Heart left ventricle (tissue), 16 donors: Measurements from ENCODE around the gene PREX1. TPM values are rescaled to one million over a fixed set of nuclear protein-coding genes. Genes with fewer than 3 reads are reported as not detected.
A peak's percentile ranks its signal among the peaks of the same experiment; 100 is the strongest.

Experiments used
- ATAC-seq, 4 donors: fragments of 200-7000 bp; cut with Tn5 transposase; one replicate each; pipeline ENCODE4 v1.9.1; 2020 to 2022; ENCODE audit warnings: moderate library complexity in 4 of 4, mild to moderate bottlenecking in 3 of 4, moderate number of reproducible peaks in 1 of 4
- DNase-seq, 5 donors: peaks; one replicate each; pipeline ENCODE4 v3.0.0-alpha.2; 2020
- H3K27ac ChIP-seq, 12 donors: fragments of 200-600 bp; sonication (generic) in 4 of 12; one replicate each; pipeline versions ENCODE4 v1.5.0 to v1.8.0; 2016 to 2022; ENCODE audit warnings: mild to moderate bottlenecking in 2 of 12
- H3K27me3 ChIP-seq, 9 donors: fragments of 200-600 bp; sonication (generic) in 2 of 9; one replicate each; pipeline versions ENCODE4 v1.5.1 to v1.8.0; 2016 to 2022; ENCODE audit warnings: mild to moderate bottlenecking in 3 of 9
- H3K36me3 ChIP-seq, 9 donors: fragments of 200-600 bp; sonication (generic) in 2 of 9; one replicate each; pipeline versions ENCODE4 v1.5.0 to v1.8.0; 2018 to 2022; ENCODE audit warnings: mild to moderate bottlenecking in 2 of 9
- H3K4me1 ChIP-seq, 12 donors: fragments of 200-600 bp; sonication (generic) in 4 of 12; one replicate each; pipeline versions ENCODE4 v1.5.0 to v1.8.0; 2016 to 2022; ENCODE audit warnings: mild to moderate bottlenecking in 3 of 12
- H3K4me3 ChIP-seq, 12 donors: fragments of 200-600 bp; sonication (generic) in 4 of 12; one replicate each; pipeline versions ENCODE4 v1.5.0 to v1.8.0; 2017 to 2022; ENCODE audit warnings: mild to moderate bottlenecking in 9 of 12, moderate library complexity in 4 of 12
- H3K9me3 ChIP-seq, 12 donors: fragments of 200-600 bp; sonication (generic) in 4 of 12; one replicate each; pipeline versions ENCODE4 v1.5.0 to v1.8.0; 2016 to 2022; ENCODE audit warnings: mild to moderate bottlenecking in 1 of 12
- POLR2A ChIP-seq, 2 donors: fragments of 450-650 bp; IDR thresholded peaks; one replicate each; pipeline ENCODE4 v1.6.1; 2017; ENCODE audit warnings: antibody characterized with exemption in 2 of 2, mild to moderate bottlenecking in 2 of 2, moderate library complexity in 2 of 2
- WGBS, 4 donors: extraction: QIAGEN DNeasy Blood & Tissue Kit in 2 of 4; methylation state at CpG; one replicate each; pipeline versions ENCODE4 v1.1.5 to v1.1.7; 2013 to 2018; 5-methylcytosine and 5-hydroxymethylcytosine counted together
- intact Hi-C, 10 donors: fragments of 100-400 bp; cut with DNase I; formaldehyde crosslinking; loops; one replicate each; pipeline versions ENCODE4 v1.11.1 to v1.14.2; 2022
- polyA plus RNA-seq, 2 donors: library from polyadenylated mRNA; stranded (reverse); fragments of 200-250 nt; gene quantifications; one replicate each; pipeline ENCODE4 v1.2.3, GENCODE V29; 2013
- total RNA-seq, 9 donors: library from RNA; depleted of rRNA in 2 of 9; stranded (reverse); fragments of >200 nt in 2 of 9; fragmentation: NEBNext Ultra II Directional in 3 of 9; extraction: Animal tissue kit (Norgen Biotek cat#: 25700) in 3 of 9; gene quantifications; one replicate each; pipeline versions ENCODE4 v1.1.0 to v1.2.4, GENCODE V29; 2016 to 2023
- TF ChIP-seq, protein P1 (sequence below), 12 donors: fragments of 200-600 bp; sonication (generic) in 4 of 12; IDR thresholded peaks; one replicate each; pipeline versions ENCODE4 v1.5.0 to v1.8.0; 2018 to 2022; ENCODE audit warnings: antibody characterized with exemption in 12 of 12, mild to moderate bottlenecking in 5 of 12
- donor health status: ischemic (EF 13 %, LVEDD 7.1; RV severe dilation, severe dysfunction).
- donor health status: healthy with polysubstance abuse.
- donor health status: DM: no; HTN: yes; CAD: no.
- donor health status: DM: no; HTN: no; CAD: no.
- donor health status: ischemic (EF 25% LVEDD 6.9; RV normal size, moderate dysfunction).
- donor health status: ischemic (EF 25% LVEDD 5.7; RV mildly dilated, moderate dysfunction).
- donor health status: healthy.
- donor health status: DM: yes; HTN: yes; CAD: no.
- donor health status: ischemic (EF 35%, LVEDD 5.7; RV mildly dilated, moderate dysfunction).
- donor health status: nonischemic (EF 11% LVEDD 7.7; RV severe dilation, severe dysfunction).
- donor health status: DM: yes; HTN: yes; CAD: no.
- donor health status: PGD.
- donor health status: ischemic (EF 29% LVEDD 5.4; RV normal size, mild dysfunction).
- donor health status: nonischemic (EF 23%, LVEDD 6.1; RV moderate dilation, normal function).

The PREX1 gene
- total and polyA plus RNA-seq, 11 donors: 7.2 to 41.5 (median 11.9) TPM

DNA sequence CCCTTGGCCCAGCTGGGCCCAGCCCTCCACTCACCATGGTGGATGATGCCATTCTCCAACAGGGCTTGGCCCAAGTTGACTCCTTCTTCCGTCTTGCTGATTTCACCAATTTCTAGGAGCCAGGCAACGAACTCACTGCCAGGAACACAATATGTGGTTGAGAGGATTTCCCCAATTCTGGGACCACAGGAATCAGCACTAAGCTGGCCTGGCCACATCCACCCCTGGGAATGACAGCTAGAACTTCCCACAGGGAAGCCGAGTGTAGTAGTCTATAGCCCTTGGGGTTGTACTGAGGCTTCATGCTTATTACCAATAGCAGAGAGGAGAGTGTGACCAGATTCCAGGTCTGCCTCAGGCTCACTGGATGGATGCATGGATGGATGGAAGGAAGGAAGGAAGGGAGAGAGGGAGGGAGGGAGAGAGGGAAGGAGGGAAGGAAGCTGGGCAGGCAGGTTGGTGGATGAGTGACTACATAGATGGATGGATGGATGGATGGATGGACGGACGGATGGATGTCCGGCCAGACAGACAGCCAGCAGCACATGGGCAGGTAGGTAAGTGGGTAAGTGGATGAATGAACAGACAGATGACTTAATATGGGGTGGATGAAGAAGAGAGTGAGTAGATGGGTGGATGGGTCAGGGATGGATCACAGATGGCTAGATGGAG lies 146.5 kb downstream of the PREX1 start:
- no peaks in the 10 kb centered on the region for H3K9me3 ChIP-seq
- H3K36me3 ChIP-seq: peaks cover 0 to 92% (median 0%) of the 10 kb centered on the region in 9 donors
- no peak overlapping the region for H3K4me3 ChIP-seq
- 75 to 88% (median 79%) methylated on average over 6 of the region's 6 CpGs for WGBS, 4 donors
- H3K4me1 ChIP-seq: peaks cover 19 to 48% (median 46%) of the 10 kb centered on the region in 12 donors
- H3K27me3 ChIP-seq: no peaks in the 10 kb centered on the region
- ATAC-seq (no peak), DNase-seq (no peak)
- intact Hi-C loops: loop anchor here in 7 of 10 donors (5.0 to 10.0 kb wide), 3 partner anchors 126 to 143 kb away; partner anchors contain the start of gene PREX1 (in 5 of the 7)
- peak overlapping the region in 1 of 12 donors; percentile 69 for H3K27ac ChIP-seq
- no peak for TF ChIP-seq POLR2A (IDR thresholded peaks at IDR 0.05)
- TF ChIP-seq, protein P1, sequence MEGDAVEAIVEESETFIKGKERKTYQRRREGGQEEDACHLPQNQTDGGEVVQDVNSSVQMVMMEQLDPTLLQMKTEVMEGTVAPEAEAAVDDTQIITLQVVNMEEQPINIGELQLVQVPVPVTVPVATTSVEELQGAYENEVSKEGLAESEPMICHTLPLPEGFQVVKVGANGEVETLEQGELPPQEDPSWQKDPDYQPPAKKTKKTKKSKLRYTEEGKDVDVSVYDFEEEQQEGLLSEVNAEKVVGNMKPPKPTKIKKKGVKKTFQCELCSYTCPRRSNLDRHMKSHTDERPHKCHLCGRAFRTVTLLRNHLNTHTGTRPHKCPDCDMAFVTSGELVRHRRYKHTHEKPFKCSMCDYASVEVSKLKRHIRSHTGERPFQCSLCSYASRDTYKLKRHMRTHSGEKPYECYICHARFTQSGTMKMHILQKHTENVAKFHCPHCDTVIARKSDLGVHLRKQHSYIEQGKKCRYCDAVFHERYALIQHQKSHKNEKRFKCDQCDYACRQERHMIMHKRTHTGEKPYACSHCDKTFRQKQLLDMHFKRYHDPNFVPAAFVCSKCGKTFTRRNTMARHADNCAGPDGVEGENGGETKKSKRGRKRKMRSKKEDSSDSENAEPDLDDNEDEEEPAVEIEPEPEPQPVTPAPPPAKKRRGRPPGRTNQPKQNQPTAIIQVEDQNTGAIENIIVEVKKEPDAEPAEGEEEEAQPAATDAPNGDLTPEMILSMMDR (IDR thresholded peaks at IDR 0.05): no peak

DNA sequence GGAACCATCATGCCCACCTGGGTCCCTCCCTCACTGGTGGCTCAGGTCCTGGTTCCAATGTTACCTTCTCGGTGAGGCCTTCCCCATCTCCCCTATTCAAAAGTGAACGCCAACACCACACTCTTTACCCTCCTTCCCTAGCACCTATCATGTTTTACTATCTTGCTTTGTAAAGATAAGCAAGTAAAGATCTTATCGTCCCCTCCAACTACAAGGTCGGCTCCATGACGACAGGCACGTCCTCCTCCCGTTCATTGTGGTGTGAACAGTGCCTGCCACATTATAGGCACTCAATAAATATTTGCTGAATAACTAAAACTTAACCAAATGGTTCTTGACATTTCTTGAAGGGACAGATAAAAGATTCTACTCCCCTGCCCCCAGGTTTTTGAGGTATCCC lies 147.1 kb downstream of the PREX1 start:
- no peaks in the 10 kb centered on the region for H3K27me3 ChIP-seq
- 95 to 97% (median 96%) methylated on average over 7 of the region's 7 CpGs for WGBS, 4 donors
- peaks cover 0 to 92% (median 0%) of the 10 kb centered on the region in 9 donors for H3K36me3 ChIP-seq
- DNase-seq (no peak), ATAC-seq (no peak)
- intact Hi-C loops: loop anchor here in 7 of 10 donors (5.0 to 10.0 kb wide), 3 partner anchors 127 to 144 kb away; partner anchors contain the start of gene PREX1 (in 5 of the 7)
- TF ChIP-seq POLR2A (IDR thresholded peaks at IDR 0.05): no peak
- TF ChIP-seq, protein P1 (IDR thresholded peaks at IDR 0.05): no peak
- no peak overlapping the region for H3K27ac ChIP-seq
- peaks cover 19 to 42% (median 39%) of the 10 kb centered on the region in 12 donors for H3K4me1 ChIP-seq
- H3K9me3 ChIP-seq: no peaks in the 10 kb centered on the region
- no peak overlapping the region for H3K4me3 ChIP-seq

DNA sequence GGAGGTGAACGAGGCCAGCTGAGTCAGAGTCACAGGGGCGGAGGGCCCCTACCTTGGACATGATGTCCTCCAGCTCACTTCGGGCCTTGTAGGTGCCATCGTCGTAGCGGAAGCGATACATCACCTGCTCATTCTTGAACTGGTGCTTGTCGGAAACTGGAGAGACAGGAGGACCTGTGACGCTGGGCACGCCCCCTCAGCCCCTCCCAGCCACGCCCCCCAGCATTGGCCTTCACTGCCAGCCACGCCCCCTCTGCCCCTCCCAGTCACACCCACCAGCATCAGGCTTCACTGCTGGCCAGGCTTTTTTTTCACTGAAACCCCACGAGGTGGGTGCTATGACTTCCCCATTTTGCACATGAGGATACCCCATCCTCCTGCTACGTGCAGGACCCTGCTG lies 148.2 kb downstream of the PREX1 start:
- Histone ChIP-seq H3K27me3 (no peaks in the 10 kb centered on the region), H3K4me1 (peaks cover 19 to 31% (median 29%) of the 10 kb centered on the region in 12 donors), H3K9me3 (no peaks in the 10 kb centered on the region), H3K36me3 (peaks cover 0 to 92% (median 3%) of the 10 kb centered on the region in 9 donors), H3K4me3 (no peak overlapping the region), H3K27ac (no peak overlapping the region)
- DNase-seq: no peak
- WGBS, 4 donors: 91 to 94% (median 93%) methylated on average over 11 to 14 of the region's 14 CpGs
- no peak for ATAC-seq
- TF ChIP-seq POLR2A (IDR thresholded peaks at IDR 0.05): no peak
- TF ChIP-seq, protein P1 (IDR thresholded peaks at IDR 0.05): no peak
- intact Hi-C loops: no loop called here

DNA sequence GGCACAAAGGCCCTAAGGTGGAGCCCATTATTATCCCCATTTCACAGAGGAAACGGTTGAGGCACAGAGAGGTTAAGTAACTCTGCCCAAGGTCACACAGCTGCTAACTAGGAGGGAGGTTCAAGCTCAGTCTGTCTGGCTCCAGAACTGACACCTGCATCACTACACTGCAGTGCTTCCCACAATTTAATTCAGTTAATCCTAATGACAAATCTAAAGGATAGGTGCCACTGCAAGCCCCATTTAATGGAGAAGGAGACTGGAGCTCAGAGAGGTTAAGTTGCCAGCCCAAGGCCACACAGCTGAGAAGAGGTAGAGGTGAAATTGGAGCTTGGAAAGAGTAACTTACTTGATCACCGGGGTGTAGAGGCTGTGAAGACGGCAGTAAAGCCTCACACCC lies 148.8 kb downstream of the PREX1 start:
- Histone ChIP-seq H3K4me1 (peaks cover 17 to 25% (median 23%) of the 10 kb centered on the region in 12 donors), H3K9me3 (no peaks in the 10 kb centered on the region), H3K27me3 (no peaks in the 10 kb centered on the region), H3K4me3 (no peak overlapping the region), H3K36me3 (peaks cover 0 to 91% (median 3%) of the 10 kb centered on the region in 9 donors), H3K27ac (no peak overlapping the region)
- intact Hi-C loops: no loop called here
- DNase-seq (no peak), ATAC-seq (no peak)
- TF ChIP-seq POLR2A (IDR thresholded peaks at IDR 0.05): no peak
- TF ChIP-seq, protein P1 (IDR thresholded peaks at IDR 0.05): no peak
- 95 to 98% (median 96%) methylated on average over 3 of the region's 3 CpGs for WGBS, 4 donors
